A549 (cell line): Measurements from ENCODE around the gene FHIP1B.

Experiments
- BHLHE40 ChIP-seq: IDR thresholded peaks from 2 replicates; pipeline ENCODE4 v1.6.1; 2012; ENCODE audit warnings: low read depth, low read length, inconsistent platforms
- KDM5A ChIP-seq: fragments of 200-600 bp; sonication (generic); IDR thresholded peaks from 2 replicates; pipeline ENCODE4 v1.6.1; 2016; ENCODE audit warnings: antibody characterized with exemption, mild to moderate bottlenecking
- TF ChIP-seq, protein P1 (sequence below): fragments of >200 bp; sonication (Bioruptor Twin); formaldehyde crosslinking; IDR thresholded peaks from 3 replicates; pipeline ENCODE4 v1.5.1; 2016
- TF ChIP-seq, protein P2 (sequence below): fragments of 250-450 bp; sonication (Bioruptor Pico); IDR thresholded peaks from 2 replicates; pipeline ENCODE4 v1.5.0; 2021; ENCODE audit warnings: mild to moderate bottlenecking, moderate library complexity, borderline replicate concordance

DNA sequence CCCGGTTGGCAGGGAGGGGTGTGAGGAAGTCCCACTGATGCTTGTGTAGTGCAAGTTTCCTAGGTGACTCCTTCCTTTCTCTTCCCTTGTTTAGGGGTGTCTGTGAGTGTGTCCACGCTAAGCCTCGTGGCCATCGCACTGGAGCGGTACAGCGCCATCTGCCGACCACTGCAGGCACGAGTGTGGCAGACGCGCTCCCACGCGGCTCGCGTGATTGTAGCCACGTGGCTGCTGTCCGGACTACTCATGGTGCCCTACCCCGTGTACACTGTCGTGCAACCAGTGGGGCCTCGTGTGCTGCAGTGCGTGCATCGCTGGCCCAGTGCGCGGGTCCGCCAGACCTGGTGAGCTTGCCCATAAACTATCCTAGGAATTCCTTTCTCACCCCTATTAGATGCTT lies 35.6 kb upstream of the FHIP1B start:
- TF ChIP-seq, protein P1, sequence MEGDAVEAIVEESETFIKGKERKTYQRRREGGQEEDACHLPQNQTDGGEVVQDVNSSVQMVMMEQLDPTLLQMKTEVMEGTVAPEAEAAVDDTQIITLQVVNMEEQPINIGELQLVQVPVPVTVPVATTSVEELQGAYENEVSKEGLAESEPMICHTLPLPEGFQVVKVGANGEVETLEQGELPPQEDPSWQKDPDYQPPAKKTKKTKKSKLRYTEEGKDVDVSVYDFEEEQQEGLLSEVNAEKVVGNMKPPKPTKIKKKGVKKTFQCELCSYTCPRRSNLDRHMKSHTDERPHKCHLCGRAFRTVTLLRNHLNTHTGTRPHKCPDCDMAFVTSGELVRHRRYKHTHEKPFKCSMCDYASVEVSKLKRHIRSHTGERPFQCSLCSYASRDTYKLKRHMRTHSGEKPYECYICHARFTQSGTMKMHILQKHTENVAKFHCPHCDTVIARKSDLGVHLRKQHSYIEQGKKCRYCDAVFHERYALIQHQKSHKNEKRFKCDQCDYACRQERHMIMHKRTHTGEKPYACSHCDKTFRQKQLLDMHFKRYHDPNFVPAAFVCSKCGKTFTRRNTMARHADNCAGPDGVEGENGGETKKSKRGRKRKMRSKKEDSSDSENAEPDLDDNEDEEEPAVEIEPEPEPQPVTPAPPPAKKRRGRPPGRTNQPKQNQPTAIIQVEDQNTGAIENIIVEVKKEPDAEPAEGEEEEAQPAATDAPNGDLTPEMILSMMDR = no peak
- TF ChIP-seq, protein P2, sequence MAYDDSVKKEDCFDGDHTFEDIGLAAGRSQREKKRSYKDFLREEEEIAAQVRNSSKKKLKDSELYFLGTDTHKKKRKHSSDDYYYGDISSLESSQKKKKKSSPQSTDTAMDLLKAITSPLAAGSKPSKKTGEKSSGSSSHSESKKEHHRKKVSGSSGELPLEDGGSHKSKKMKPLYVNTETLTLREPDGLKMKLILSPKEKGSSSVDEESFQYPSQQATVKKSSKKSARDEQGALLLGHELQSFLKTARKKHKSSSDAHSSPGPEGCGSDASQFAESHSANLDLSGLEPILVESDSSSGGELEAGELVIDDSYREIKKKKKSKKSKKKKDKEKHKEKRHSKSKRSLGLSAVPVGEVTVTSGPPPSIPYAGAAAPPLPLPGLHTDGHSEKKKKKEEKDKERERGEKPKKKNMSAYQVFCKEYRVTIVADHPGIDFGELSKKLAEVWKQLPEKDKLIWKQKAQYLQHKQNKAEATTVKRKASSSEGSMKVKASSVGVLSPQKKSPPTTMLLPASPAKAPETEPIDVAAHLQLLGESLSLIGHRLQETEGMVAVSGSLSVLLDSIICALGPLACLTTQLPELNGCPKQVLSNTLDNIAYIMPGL = no peak
- TF ChIP-seq KDM5A (no peak), BHLHE40 (no peak)
